ENCODE data around the gene HSF2.
A peak's percentile ranks its signal among the peaks of the same experiment; 100 is the strongest.

Gene HSF2

GRCh38 chr6:122400121-122400450 lies 634 bp downstream of the HSF2 start:
- DNase-seq (ENCODE audit: low read depth), result peak; percentile 34

GRCh38 chr6:122400462-122401089 lies 1.1 kb downstream of the HSF2 start:
- peak; percentile 6 for DNase-seq (ENCODE audit: low read depth)

GRCh38 chr6:122401104-122401503 lies 1.7 kb downstream of the HSF2 start:
- no peak for DNase-seq (ENCODE audit: low read depth)

- DNase-seq (ENCODE audit: low read depth), result no peak
Measured at GRCh38 chr6:122404444-122404843, 5.0 kb downstream of the HSF2 start.

- DNase-seq (ENCODE audit: low read depth), result no peak
Measured at GRCh38 chr6:122405417-122405816, 6.0 kb downstream of the HSF2 start.

GRCh38 chr6:122406187-122406586 lies 6.7 kb downstream of the HSF2 start:
- no peak for DNase-seq (ENCODE audit: low read depth)

- no peak for DNase-seq (ENCODE audit: low read depth)
Measured at GRCh38 chr6:122407712-122408111, 8.3 kb downstream of the HSF2 start.

GRCh38 chr6:122408240-122408639 lies 8.8 kb downstream of the HSF2 start:
- DNase-seq (ENCODE audit: low read depth), result no peak

- DNase-seq (ENCODE audit: low read depth), result no peak
Measured at GRCh38 chr6:122408702-122409458, 9.4 kb downstream of the HSF2 start.

GRCh38 chr6:122412001-122412400 lies 12.5 kb downstream of the HSF2 start:
- no peak for DNase-seq (ENCODE audit: low read depth)

- no peak for DNase-seq (ENCODE audit: low read depth)
Measured at GRCh38 chr6:122416825-122417224, 17.4 kb downstream of the HSF2 start.

- no peak for DNase-seq (ENCODE audit: low read depth)
Measured at GRCh38 chr6:122422003-122422402, 22.6 kb downstream of the HSF2 start.

GRCh38 chr6:122422614-122423267 lies 23.3 kb downstream of the HSF2 start:
- DNase-seq (ENCODE audit: low read depth), result no peak

GRCh38 chr6:122423734-122424133 lies 24.3 kb downstream of the HSF2 start:
- DNase-seq (ENCODE audit: low read depth), result no peak

- DNase-seq (ENCODE audit: low read depth), result peak; percentile 3
Measured at GRCh38 chr6:122426597-122426996, 27.1 kb downstream of the HSF2 start.

- DNase-seq (ENCODE audit: low read depth), result peak; percentile 34
Measured at GRCh38 chr6:122428781-122429180, 29.3 kb downstream of the HSF2 start.

GRCh38 chr6:122429323-122429722 lies 29.9 kb downstream of the HSF2 start:
- no peak for DNase-seq (ENCODE audit: low read depth)

GRCh38 chr6:122431780-122432179 lies 32.3 kb downstream of the HSF2 start:
- DNase-seq (ENCODE audit: low read depth), result no peak

GRCh38 chr6:122432816-122433215 lies 33.4 kb downstream of the HSF2 start:
- DNase-seq (ENCODE audit: low read depth), result peak; percentile 29

- no peak for DNase-seq (ENCODE audit: low read depth)
Measured at GRCh38 chr6:122438975-122439374, 39.5 kb downstream of the HSF2 start.

- DNase-seq (ENCODE audit: low read depth), result no peak
Measured at GRCh38 chr6:122445274-122445673, 45.8 kb downstream of the HSF2 start.

GRCh38 chr6:122449069-122449468 lies 49.6 kb downstream of the HSF2 start:
- DNase-seq (ENCODE audit: low read depth), result no peak

- no peak for DNase-seq (ENCODE audit: low read depth)
Measured at GRCh38 chr6:122452509-122452908, 53.1 kb downstream of the HSF2 start.

All from EH (cell line).